Body of pancreas (tissue), 4 donors: ENCODE results near the gene SLC20A1.

ENCODE experiments used
- CTCF ChIP-seq, 7 experiments: fragments of 450-650 bp in 4 of 7; fragments of 200-600 bp in 3 of 7; sonication (generic) in 3 of 7; IDR thresholded peaks; one replicate each; pipeline ENCODE4 v1.5.1; 2016 to 2019; ENCODE audit warnings: antibody characterized with exemption in 7 of 7
- POLR2A ChIP-seq, 3 donors: fragments of 450-650 bp; IDR thresholded peaks; one replicate each; pipeline ENCODE4 v1.6.1; 2016; ENCODE audit warnings: antibody characterized with exemption in 3 of 3, mild to moderate bottlenecking in 2 of 3

- TF ChIP-seq CTCF (IDR thresholded peaks at IDR 0.05): peak; percentile 56 to 86 (median 75)
- TF ChIP-seq POLR2A (IDR thresholded peaks at IDR 0.05): no peak
Observed at GRCh38 chr2:112626604-112627059, 19.1 kb upstream of the SLC20A1 start.
